GM12878 (cell line): Measurements from ENCODE around the gene CD2BP2.

Experiments
- CHD1 ChIP-seq: IDR thresholded peaks from 2 replicates; pipeline ENCODE4 v1.6.1; 2012; ENCODE audit warnings: low read depth, low read length, improper control_type of control experiment
- EP300 ChIP-seq, 2 experiments: fragments of 150-350 bp in 1 of 2; IDR thresholded peaks; 2 replicates each; pipeline ENCODE4 v1.6.1; 2011 to 2012; ENCODE audit warnings: low read depth in 2 of 2, low read length in 2 of 2, borderline replicate concordance in 1 of 2, improper control_type of control experiment in 1 of 2, inconsistent platforms in 1 of 2; ENCODE audit not compliant: control insufficient read depth in 1 of 2
- NRF1 ChIP-seq: conservative IDR thresholded peaks from 2 replicates; pipeline ENCODE4 v1.6.1; 2011; ENCODE audit warnings: mild to moderate bottlenecking, low read depth, low read length, improper control_type of control experiment
- POLR2A ChIP-seq: IDR thresholded peaks from 2 replicates; pipeline ENCODE4 v1.6.1; 2011; ENCODE audit warnings: low read depth, mild to moderate bottlenecking, low read length
- POLR2AphosphoS5 ChIP-seq: IDR thresholded peaks from 2 replicates; pipeline ENCODE4 v1.6.1; 2011; ENCODE audit warnings: mild to moderate bottlenecking, low read length, inconsistent platforms
- REST ChIP-seq: IDR thresholded peaks from 2 replicates; pipeline ENCODE4 v1.6.1; 2012; ENCODE audit warnings: mild to moderate bottlenecking, low read depth, low read length
- STAT3 ChIP-seq: IDR thresholded peaks from 2 replicates; pipeline ENCODE4 v1.6.1; 2011; ENCODE audit warnings: low read depth, low read length, improper control_type of control experiment
- TF ChIP-seq, protein P1 (sequence below): fragments of 450-650 bp; IDR thresholded peaks from 2 replicates; pipeline ENCODE4 v1.6.1; 2017; ENCODE audit warnings: mild to moderate bottlenecking
- TF ChIP-seq, protein P2 (sequence below), 3 experiments: IDR thresholded peaks in 2 of 3; conservative IDR thresholded peaks in 1 of 3; 2 replicates each; pipeline ENCODE4 v1.5.1; 2011; ENCODE audit warnings: low read depth in 3 of 3, low read length in 3 of 3, mild to moderate bottlenecking in 3 of 3, control low read depth in 2 of 3, moderate library complexity in 2 of 3, inconsistent platforms in 1 of 3, mixed read lengths in 1 of 3; ENCODE audit not compliant: control insufficient read depth in 2 of 3, insufficient read depth in 1 of 3; ENCODE audit errors: extremely low read depth in 1 of 3
- TF ChIP-seq, protein P3 (sequence below): fragments of 450-650 bp; formaldehyde crosslinking; IDR thresholded peaks from 2 replicates; pipeline ENCODE4 v1.5.0; 2022; ENCODE audit warnings: mild to moderate bottlenecking, missing genetic modification characterization

GRCh38 chr16:30346286-30346685 lies 8.8 kb downstream of the CD2BP2 start:
- TF ChIP-seq, protein P1, sequence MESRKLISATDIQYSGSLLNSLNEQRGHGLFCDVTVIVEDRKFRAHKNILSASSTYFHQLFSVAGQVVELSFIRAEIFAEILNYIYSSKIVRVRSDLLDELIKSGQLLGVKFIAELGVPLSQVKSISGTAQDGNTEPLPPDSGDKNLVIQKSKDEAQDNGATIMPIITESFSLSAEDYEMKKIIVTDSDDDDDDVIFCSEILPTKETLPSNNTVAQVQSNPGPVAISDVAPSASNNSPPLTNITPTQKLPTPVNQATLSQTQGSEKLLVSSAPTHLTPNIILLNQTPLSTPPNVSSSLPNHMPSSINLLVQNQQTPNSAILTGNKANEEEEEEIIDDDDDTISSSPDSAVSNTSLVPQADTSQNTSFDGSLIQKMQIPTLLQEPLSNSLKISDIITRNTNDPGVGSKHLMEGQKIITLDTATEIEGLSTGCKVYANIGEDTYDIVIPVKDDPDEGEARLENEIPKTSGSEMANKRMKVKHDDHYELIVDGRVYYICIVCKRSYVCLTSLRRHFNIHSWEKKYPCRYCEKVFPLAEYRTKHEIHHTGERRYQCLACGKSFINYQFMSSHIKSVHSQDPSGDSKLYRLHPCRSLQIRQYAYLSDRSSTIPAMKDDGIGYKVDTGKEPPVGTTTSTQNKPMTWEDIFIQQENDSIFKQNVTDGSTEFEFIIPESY = no peak
- TF ChIP-seq CHD1 = no peak
- TF ChIP-seq POLR2AphosphoS5 = no peak
- no peak for TF ChIP-seq EP300 (IDR thresholded peaks at IDR 0.05; ENCODE audit: borderline replicate concordance in 1 of 2, control insufficient read depth in 1 of 2, low read depth in 2 of 2, low read length in 2 of 2)
- TF ChIP-seq, protein P2, sequence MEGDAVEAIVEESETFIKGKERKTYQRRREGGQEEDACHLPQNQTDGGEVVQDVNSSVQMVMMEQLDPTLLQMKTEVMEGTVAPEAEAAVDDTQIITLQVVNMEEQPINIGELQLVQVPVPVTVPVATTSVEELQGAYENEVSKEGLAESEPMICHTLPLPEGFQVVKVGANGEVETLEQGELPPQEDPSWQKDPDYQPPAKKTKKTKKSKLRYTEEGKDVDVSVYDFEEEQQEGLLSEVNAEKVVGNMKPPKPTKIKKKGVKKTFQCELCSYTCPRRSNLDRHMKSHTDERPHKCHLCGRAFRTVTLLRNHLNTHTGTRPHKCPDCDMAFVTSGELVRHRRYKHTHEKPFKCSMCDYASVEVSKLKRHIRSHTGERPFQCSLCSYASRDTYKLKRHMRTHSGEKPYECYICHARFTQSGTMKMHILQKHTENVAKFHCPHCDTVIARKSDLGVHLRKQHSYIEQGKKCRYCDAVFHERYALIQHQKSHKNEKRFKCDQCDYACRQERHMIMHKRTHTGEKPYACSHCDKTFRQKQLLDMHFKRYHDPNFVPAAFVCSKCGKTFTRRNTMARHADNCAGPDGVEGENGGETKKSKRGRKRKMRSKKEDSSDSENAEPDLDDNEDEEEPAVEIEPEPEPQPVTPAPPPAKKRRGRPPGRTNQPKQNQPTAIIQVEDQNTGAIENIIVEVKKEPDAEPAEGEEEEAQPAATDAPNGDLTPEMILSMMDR (IDR thresholded peaks at IDR 0.05 in 2 of 3, conservative IDR thresholded peaks at IDR 0.05 in 1 of 3; ENCODE audit: control insufficient read depth in 2 of 3, extremely low read depth in 1 of 3, insufficient read depth in 1 of 3, low read depth in 3 of 3, low read length in 3 of 3) = no peak
- TF ChIP-seq STAT3 = no peak
- TF ChIP-seq REST = no peak
- TF ChIP-seq POLR2A = no peak
- TF ChIP-seq NRF1 = no peak
- TF ChIP-seq, protein P3, sequence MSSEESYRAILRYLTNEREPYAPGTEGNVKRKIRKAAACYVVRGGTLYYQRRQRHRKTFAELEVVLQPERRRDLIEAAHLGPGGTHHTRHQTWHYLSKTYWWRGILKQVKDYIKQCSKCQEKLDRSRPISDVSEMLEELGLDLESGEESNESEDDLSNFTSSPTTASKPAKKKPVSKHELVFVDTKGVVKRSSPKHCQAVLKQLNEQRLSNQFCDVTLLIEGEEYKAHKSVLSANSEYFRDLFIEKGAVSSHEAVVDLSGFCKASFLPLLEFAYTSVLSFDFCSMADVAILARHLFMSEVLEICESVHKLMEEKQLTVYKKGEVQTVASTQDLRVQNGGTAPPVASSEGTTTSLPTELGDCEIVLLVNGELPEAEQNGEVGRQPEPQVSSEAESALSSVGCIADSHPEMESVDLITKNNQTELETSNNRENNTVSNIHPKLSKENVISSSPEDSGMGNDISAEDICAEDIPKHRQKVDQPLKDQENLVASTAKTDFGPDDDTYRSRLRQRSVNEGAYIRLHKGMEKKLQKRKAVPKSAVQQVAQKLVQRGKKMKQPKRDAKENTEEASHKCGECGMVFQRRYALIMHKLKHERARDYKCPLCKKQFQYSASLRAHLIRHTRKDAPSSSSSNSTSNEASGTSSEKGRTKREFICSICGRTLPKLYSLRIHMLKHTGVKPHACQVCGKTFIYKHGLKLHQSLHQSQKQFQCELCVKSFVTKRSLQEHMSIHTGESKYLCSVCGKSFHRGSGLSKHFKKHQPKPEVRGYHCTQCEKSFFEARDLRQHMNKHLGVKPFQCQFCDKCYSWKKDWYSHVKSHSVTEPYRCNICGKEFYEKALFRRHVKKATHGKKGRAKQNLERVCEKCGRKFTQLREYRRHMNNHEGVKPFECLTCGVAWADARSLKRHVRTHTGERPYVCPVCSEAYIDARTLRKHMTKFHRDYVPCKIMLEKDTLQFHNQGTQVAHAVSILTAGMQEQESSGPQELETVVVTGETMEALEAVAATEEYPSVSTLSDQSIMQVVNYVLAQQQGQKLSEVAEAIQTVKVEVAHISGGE (CRISPR knock-in tag) = no peak
